Measurements from ENCODE around the gene TPST1.

Gene TPST1

DNA sequence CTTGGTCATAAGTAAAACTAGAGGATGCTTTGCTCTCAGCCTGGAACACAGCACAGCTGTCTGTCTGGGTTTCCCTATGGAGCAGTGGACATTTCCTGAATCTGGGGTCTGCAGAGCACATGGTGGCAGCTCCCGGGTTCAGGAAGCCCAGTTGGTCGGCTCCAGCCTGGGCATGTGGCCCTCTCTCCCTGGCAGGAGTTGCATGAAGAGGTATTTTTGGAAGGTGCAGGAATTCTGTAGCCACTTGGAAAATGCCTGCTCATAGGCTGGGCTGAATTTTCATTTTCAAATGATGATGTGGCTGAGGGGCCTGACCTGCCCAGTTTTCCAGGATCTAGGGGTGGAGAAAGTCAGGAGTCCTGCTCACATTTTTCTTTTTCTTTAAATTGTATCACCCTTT, 6.7 kb upstream of the TPST1 start:
- H3K27ac ChIP-seq (ENCODE audit: poor library complexity, severe bottlenecking) = no peak overlapping the region
- H3K4me3 ChIP-seq (ENCODE audit: severe bottlenecking) = no peak overlapping the region
- no peaks in the 10 kb centered on the region for H3K9me3 ChIP-seq (ENCODE audit: severe bottlenecking)
- TF ChIP-seq, protein P1, sequence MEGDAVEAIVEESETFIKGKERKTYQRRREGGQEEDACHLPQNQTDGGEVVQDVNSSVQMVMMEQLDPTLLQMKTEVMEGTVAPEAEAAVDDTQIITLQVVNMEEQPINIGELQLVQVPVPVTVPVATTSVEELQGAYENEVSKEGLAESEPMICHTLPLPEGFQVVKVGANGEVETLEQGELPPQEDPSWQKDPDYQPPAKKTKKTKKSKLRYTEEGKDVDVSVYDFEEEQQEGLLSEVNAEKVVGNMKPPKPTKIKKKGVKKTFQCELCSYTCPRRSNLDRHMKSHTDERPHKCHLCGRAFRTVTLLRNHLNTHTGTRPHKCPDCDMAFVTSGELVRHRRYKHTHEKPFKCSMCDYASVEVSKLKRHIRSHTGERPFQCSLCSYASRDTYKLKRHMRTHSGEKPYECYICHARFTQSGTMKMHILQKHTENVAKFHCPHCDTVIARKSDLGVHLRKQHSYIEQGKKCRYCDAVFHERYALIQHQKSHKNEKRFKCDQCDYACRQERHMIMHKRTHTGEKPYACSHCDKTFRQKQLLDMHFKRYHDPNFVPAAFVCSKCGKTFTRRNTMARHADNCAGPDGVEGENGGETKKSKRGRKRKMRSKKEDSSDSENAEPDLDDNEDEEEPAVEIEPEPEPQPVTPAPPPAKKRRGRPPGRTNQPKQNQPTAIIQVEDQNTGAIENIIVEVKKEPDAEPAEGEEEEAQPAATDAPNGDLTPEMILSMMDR (IDR thresholded peaks at IDR 0.05; ENCODE audit: poor library complexity, severe bottlenecking) = no peak
- ATAC-seq (ENCODE audit: low read depth) (peak; percentile 41; the same call in 1 of the 3 replicates), DNase-seq (ENCODE audit: low spot score) (no peak)
- H3K27me3 ChIP-seq (ENCODE audit: insufficient read depth, poor library complexity, severe bottlenecking) = no peaks in the 10 kb centered on the region
- no peaks in the 10 kb centered on the region for H3K36me3 ChIP-seq (ENCODE audit: low read depth)
- H3K4me1 ChIP-seq (ENCODE audit: insufficient read depth, poor library complexity, severe bottlenecking) = no peaks in the 10 kb centered on the region

DNA sequence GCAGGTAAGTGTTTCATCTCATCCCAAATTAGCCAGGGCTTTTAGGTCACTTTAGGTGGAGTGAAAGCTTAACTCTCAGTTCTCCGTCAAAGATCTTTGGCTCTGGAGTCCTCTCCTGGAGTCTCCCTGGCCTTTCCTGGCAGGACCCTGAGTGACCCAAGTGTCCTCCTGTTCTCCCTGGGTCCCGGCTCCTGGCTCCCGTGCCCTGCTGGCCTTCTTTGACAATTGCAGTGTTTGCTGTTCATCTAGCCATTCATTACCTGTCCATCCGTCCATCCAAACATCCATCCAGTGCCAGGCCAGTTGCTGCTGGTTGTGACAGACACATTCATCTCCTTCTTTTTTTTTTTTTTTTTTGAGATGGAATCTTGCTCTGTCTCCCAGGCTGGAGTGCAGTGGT, 6.2 kb upstream of the TPST1 start:
- H3K4me3 ChIP-seq (ENCODE audit: severe bottlenecking) = no peak overlapping the region
- no peaks in the 10 kb centered on the region for H3K27me3 ChIP-seq (ENCODE audit: insufficient read depth, poor library complexity, severe bottlenecking)
- no peaks in the 10 kb centered on the region for H3K4me1 ChIP-seq (ENCODE audit: insufficient read depth, poor library complexity, severe bottlenecking)
- H3K36me3 ChIP-seq (ENCODE audit: low read depth) = no peaks in the 10 kb centered on the region
- no peaks in the 10 kb centered on the region for H3K9me3 ChIP-seq (ENCODE audit: severe bottlenecking)
- TF ChIP-seq, protein P1 (IDR thresholded peaks at IDR 0.05; ENCODE audit: poor library complexity, severe bottlenecking) = no peak
- H3K27ac ChIP-seq (ENCODE audit: poor library complexity, severe bottlenecking) = no peak overlapping the region
- DNase-seq (ENCODE audit: low spot score) = no peak
- ATAC-seq (ENCODE audit: low read depth) = 0 out of 3 replicates have a peak, but pooled peaks have one; percentile 10

DNA sequence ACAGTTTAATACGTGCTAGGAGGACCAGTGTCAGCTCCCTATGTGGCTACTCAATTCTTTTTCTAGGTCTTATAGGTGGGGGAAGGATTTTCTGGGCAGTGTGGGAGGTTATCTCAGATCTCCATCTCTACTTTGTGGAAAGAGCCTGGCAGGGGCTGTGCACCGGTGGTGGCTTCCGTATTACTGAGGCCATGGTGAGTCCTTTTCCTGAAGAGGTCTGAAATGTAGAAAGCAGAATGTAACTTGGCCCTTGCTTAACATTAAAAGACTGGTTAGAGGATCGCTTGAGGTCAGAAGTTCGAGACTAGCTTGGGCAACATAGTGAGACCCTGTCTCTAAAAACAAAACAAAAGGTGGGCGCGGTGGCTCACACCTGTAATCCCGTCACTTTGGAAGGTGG, 2.7 kb upstream of the TPST1 start:
- ATAC-seq (ENCODE audit: low read depth) (no peak), DNase-seq (ENCODE audit: low spot score) (no peak)
- Histone ChIP-seq H3K4me1 (ENCODE audit: insufficient read depth, poor library complexity, severe bottlenecking) (no peaks in the 10 kb centered on the region), H3K9me3 (ENCODE audit: severe bottlenecking) (no peaks in the 10 kb centered on the region), H3K27ac (ENCODE audit: poor library complexity, severe bottlenecking) (no peak overlapping the region), H3K36me3 (ENCODE audit: low read depth) (no peaks in the 10 kb centered on the region), H3K4me3 (ENCODE audit: severe bottlenecking) (no peak overlapping the region), H3K27me3 (ENCODE audit: insufficient read depth, poor library complexity, severe bottlenecking) (no peaks in the 10 kb centered on the region)
- TF ChIP-seq, protein P1 (IDR thresholded peaks at IDR 0.05; ENCODE audit: poor library complexity, severe bottlenecking) = no peak

DNA sequence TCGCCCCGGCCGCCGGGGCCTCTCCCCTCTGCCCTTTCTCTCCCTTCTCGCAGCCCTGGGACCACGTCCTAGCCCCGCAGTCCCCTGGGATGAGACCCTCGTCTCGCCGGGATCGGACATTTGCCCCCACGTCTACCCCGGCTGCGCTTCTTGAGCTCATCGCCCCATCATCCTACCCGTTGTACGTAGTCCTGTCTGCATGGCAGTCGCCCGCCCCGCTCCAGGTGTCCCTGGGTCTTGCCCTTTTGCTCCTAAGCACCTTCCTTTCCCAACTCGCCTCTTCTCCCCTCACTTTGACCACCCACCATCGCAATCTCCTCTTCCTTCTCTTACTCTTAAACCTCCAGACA, 582 bp downstream of the TPST1 start:
- Histone ChIP-seq H3K4me1 (ENCODE audit: insufficient read depth, poor library complexity, severe bottlenecking) (no peaks in the 10 kb centered on the region), H3K36me3 (ENCODE audit: low read depth) (no peaks in the 10 kb centered on the region; the same call in none of the 2 replicates), H3K4me3 (ENCODE audit: severe bottlenecking) (peak overlapping the region; percentile 71), H3K27ac (ENCODE audit: poor library complexity, severe bottlenecking) (peak overlapping the region; percentile 26), H3K27me3 (ENCODE audit: insufficient read depth, poor library complexity, severe bottlenecking) (no peaks in the 10 kb centered on the region), H3K9me3 (ENCODE audit: severe bottlenecking) (no peaks in the 10 kb centered on the region)
- DNase-seq (ENCODE audit: low spot score) (no peak), ATAC-seq (ENCODE audit: low read depth) (peak; percentile 6; the same call in 1 of the 3 replicates)
- TF ChIP-seq, protein P1 (IDR thresholded peaks at IDR 0.05; ENCODE audit: poor library complexity, severe bottlenecking) = no peak

DNA sequence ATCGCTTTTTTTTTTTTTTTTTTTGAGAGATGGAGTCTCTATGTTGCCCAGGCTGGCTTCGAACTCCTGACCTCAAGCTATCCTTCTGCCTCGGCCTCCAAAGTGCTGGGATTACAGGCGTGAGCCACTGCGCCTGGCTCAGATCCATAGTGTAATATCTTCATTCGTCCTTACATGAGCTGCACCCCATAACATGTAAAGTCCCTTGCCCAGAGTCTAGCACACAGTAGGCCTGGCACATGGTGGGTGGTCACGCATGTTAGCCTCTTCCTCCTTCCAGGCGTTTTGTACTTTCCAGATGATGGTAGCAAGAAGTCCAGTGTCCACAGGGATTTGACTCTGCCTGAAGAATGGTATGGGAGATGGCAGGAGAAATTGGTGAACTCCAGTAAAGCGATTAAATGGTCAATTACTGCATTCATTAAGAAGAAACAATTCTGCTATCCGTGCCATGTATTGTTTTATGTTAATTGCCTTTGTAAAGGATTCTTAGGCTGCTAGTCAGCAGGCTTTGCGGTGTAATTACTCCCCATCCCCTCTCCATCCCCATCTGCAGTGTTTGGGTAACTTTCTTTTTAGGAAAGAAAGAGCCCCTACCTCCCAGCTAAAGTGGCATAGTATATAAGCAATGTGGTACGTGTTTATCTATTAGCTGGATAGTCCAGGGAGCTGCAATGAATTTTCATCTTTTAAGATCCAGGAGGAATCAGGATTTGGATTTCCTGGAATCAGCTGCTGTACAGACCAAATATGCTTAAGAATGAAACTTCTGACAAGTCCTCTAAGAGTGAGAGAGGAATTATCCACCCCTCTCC, 1.2 kb downstream of the TPST1 start:
- TF ChIP-seq, protein P1 (IDR thresholded peaks at IDR 0.05; ENCODE audit: poor library complexity, severe bottlenecking) = no peak
- H3K9me3 ChIP-seq (ENCODE audit: severe bottlenecking) = no peaks in the 10 kb centered on the region
- no peaks in the 10 kb centered on the region; the same call in none of the 2 replicates for H3K36me3 ChIP-seq (ENCODE audit: low read depth)
- peak overlapping the region; percentile 26 for H3K27ac ChIP-seq (ENCODE audit: poor library complexity, severe bottlenecking)
- H3K4me1 ChIP-seq (ENCODE audit: insufficient read depth, poor library complexity, severe bottlenecking) = no peaks in the 10 kb centered on the region
- H3K4me3 ChIP-seq (ENCODE audit: severe bottlenecking) = peak overlapping the region; percentile 71
- ATAC-seq (ENCODE audit: low read depth) (no peak), DNase-seq (ENCODE audit: low spot score) (no peak)
- no peaks in the 10 kb centered on the region for H3K27me3 ChIP-seq (ENCODE audit: insufficient read depth, poor library complexity, severe bottlenecking)

All from RWPE2 (cell line).